GM18873 (cell line): Measurements from ENCODE around the gene SYT5.

Experiments
- ATAC-seq: cut with Tn5 transposase; IDR thresholded peaks from one replicate; pipeline ENCODE4 v1.9.1; 2021; ENCODE audit warnings: mild to moderate bottlenecking, moderate library complexity, moderate number of reproducible peaks; ENCODE audit not compliant: unreplicated experiment, low FRiP score

The SYT5 gene

GRCh38 chr19:55149078-55150003 lies 30.7 kb downstream of the SYT5 start, which contains the start of gene TNNT1:
Gene TNNT1, minus strand, starts transcription at chr19:55149206. Its CDS starts 2,049 bp downstream, at chr19:55147157.
- no peak for ATAC-seq

- no peak for ATAC-seq
These were observed 32.4 kb downstream of the SYT5 start for GRCh38 chr19:55147545-55148251.

DNA sequence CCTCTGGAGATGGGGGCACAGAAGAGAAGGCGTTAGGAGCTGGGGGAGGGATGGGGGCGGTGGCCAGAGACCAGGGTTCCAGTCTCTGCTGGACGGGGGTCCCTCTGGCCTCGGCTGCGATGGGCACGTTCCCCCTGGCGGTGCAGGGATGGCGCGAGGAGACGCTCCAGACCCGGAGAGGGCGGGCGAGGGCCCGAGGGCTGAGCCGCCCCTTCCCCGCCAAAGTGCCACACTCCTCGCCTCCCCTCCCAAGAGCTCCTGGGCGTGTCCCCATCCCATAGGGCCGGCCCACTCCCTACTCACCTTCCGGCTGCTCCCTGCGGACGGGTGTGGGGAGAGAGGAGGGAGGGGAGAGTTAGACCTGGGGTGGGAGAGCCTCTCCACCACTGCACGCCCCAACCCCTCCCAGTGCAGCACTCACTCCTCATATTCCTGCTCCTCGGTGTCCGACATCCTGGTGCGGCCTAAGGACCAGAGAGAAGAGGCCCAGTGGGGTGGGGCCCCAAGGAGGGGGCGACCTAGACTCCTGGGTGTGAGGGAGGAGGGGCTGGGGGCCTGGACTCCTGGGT lies 33.3 kb downstream of the SYT5 start:
- ATAC-seq, result no peak

DNA sequence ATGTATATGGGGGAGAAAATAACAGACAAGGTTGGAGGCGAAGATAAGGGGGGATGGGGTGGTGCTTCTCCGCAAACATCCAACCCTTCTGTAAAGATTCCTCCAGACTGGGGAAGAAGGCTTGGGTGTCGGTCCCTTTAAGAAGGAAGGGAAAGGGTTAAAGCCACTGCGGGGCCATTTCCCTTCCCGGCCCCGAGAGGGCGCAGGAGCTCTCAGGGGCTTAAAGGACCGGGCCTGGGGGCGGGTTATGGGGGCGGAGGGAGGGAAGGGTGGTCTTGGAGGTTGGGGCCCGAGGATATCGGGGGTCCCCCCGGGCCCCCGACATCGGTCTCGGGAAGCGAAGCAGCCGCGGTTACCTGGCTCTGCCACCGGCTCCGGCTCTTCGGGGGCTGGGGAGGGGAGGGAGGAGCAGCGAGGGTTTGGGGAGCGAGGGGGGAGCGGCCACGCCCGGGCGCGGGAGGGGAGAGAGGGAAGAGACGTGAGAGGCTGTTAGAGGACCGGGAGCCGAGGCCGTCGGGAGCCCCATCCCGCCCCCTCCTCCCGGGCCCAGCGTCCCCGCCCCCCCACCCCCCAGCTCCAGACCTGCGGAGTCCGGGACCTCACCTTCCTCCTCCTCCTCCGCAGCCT lies 33.9 kb downstream of the SYT5 start:
- no peak for ATAC-seq

GRCh38 chr19:55145232-55145631 lies 34.9 kb downstream of the SYT5 start:
- no peak for ATAC-seq

DNA sequence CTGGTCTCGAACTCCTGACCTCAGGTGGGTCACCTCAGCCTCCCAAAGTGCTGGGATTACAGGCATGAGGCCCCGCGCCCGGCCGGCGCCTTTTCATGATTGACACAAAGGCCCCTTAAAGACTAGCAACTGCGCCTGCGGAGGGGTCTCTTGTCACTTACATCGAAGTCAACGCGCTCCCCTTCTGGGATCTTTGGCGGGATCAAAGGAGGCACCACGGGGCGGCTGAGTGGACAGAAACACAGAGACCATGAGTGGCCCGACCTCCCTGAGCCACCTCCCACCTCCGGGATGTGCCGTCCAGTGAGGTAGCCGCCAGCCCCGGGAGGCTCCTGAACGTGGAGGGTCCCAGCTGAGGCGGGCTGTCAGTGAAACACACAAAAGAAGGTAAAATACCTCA lies 38.4 kb downstream of the SYT5 start:
- ATAC-seq, result no peak

- ATAC-seq, result no peak
These were observed 42.2 kb downstream of the SYT5 start for GRCh38 chr19:55137915-55138314.

DNA sequence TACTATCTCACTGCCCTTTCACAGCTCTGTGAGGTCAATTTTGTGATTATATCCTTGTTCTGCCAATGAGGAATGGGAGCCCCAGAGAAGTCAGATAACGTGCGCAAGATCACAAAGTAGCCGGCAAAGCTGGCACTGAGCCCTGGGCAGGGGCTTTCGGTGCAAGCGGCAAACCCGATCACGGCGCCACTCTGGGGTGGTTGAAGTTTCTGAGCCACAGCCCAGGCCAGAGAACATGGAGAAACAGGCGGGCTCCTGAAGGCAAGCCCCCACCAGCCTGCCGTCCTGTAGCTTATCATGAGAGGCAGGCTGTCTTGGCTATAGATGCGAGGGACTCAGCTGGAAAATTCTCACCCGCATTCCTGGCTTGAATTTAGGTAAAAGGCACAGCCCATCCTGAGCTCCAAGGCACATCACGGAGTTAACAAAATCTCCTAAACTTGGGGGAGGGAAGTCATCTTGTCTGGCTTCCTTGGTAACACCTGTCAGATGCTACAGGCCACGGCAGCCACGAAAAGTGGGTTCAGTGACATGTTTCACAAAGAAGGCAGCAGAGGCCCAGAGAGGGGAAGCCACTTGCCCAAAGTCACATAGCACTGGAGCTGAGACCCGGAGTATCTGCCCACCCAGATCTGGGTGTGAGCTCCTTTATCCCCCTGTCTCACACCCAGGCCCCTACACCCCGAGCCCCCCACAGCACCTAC lies 43.5 kb downstream of the SYT5 start:
- ATAC-seq, result no peak

- no peak for ATAC-seq
These were observed 45.4 kb downstream of the SYT5 start for GRCh38 chr19:55134736-55135135.

- no peak for ATAC-seq
These were observed 46.2 kb downstream of the SYT5 start for GRCh38 chr19:55133639-55134444.

- ATAC-seq, result no peak
These were observed 47.5 kb downstream of the SYT5 start for GRCh38 chr19:55132453-55133129.

- ATAC-seq, result no peak
These were observed 48.7 kb downstream of the SYT5 start for GRCh38 chr19:55131421-55131820.
